Activated gamma-delta T cell (primary cell): ENCODE results near the gene GMPPA.

ENCODE experiments used
- DNase-seq: peaks from one replicate; lab custom pipeline; 2025; lab: John Stamatoyannopoulos, UW
- total RNA-seq, 2 donors: gene quantifications; one replicate each; lab custom pipeline; 2026; lab: John Stamatoyannopoulos, UW

Gene GMPPA
- total RNA-seq = 35.8 to 39.2 reads per million in 2 donors

DNA sequence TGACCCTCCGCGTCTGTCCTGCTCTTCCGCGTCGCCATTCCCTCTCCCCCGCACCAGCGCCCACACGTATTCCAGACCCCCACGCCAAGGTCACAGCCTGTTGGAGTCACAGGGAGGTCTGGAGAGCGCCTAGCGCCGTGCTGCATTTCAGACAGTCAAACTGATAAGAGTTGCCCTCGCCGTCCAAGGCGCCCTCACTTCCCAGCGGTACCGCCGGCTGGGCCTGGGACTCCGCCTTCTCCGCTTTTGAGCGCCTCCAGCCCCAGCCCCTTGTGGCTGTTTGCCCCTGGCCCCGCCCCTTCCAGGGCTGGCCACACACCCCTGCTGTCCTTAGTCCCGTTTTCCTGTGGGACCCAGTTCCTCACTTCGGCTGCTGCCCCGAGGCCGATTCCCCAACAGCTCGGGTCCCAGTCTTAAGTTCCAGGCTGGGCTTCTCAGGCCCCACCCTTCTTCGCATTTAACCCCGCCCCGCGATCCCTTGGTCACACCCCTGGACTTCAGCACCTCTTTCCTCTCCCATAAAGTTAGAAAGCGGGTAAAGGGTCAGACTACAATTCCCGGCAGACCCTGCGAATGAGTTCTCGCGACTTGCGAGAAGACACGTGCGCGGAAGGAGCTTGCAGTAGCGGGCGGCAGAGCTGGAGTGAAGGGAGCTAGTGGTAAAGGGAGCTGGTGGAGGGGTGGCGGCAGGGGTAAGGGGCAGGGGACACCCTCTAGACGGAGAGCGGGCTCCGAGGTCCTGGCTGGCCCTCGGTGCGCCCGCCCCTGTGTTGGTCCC lies at the start of gene GMPPA:
Gene GMPPA, plus strand, starts transcription at position 612 of the 778 bp plus-strand sequence. CDS start 1,085 bp downstream, outside the sequence.
- DNase-seq = peak; percentile 49

DNA sequence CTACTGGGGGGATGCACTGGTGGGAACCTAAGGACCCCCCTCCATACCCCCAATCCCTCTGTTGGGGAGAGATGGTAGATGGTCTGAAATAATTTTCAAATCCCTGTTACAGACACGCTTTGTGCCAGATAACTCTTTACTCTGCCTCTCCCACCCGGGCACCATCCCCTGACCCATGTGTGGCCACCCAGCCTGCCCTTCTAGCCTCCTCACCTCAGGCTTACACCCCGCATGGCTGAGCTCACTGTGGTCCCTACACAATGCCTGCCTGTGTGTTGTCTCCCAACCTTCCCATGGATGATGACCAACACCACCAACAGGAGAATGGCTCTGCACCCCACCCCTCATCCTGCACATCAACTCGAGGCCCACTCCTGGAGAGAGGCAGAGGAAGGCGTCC lies 49.1 kb upstream of the GMPPA start:
- DNase-seq = no peak

DNA sequence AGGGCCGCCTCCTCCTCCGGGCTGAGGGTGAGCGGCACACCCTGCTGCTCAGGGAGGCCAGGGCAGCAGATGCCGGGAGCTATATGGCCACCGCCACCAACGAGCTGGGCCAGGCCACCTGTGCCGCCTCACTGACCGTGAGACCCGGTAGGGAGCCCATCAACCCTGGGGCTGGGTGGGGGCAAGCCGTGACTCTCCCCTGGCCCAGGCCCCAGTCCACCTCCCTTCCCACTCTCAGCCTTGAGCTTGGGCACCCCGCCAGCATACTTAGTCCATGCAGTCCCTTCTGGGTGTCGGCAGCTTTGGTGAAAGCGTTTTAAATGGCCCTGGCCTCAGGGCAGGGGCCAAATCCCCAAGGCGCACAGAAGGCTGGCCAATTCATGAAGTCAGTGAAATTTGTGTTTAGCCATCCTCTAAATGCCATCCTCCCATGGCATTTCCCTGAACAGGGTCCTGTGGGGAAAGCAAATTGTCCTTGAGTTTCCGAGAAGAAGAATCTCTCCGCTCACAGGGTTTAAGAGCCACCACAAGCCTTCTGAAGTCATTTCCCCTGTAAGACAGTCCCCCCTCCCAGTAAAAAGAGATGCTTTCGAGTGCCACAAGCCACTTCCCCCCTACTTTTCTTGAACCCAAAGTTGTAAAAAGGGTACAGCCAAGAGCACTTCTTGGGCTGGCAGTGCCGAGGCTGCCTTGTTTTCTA lies 46.9 kb upstream of the GMPPA start:
- DNase-seq = no peak

DNA sequence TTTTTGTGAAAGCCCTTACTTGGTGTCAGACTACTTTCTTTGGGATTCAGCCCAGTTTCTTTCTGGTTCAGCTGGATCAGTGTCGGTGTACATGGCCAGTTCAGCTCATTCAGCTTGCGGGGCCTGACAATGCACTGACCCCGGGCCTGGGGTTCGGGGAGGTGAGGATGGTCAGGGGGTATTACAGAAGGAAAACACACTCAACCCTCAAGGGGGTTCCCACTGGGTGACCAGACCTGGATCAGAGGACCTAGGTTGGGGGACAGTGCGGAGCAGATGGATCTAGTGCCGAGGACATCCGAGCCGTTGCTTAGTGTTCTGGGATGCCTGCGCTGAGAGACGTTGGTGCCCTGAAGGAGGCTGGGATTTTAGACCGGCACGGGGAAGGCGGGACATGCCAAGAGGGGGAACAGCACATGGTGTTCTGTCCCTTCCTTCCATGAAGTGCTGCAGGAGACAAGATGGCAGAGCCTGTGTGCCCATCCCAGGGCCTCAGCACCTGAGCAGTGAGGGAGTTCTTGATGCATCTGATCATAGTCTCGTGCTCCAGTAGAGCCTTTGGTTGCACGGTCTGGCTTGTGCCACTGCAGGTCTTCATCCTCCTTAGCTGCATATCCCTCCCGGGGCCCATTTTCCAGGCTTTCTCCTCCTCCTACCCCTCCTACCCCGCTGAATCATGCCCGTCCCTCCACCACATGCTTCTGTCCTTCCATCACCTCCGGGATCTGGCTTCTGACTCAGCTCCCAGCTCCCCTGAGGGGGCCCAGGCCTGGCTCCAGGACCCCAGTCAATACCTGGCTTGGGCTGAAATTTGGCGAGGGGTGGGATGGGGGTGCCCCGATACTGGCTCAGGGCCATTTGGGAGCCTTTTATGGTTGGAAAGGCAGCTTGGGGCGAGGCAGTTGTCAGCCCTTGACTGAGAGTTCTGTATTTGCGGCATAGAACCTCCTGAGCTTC lies 46.1 kb upstream of the GMPPA start:
- no peak for DNase-seq

DNA sequence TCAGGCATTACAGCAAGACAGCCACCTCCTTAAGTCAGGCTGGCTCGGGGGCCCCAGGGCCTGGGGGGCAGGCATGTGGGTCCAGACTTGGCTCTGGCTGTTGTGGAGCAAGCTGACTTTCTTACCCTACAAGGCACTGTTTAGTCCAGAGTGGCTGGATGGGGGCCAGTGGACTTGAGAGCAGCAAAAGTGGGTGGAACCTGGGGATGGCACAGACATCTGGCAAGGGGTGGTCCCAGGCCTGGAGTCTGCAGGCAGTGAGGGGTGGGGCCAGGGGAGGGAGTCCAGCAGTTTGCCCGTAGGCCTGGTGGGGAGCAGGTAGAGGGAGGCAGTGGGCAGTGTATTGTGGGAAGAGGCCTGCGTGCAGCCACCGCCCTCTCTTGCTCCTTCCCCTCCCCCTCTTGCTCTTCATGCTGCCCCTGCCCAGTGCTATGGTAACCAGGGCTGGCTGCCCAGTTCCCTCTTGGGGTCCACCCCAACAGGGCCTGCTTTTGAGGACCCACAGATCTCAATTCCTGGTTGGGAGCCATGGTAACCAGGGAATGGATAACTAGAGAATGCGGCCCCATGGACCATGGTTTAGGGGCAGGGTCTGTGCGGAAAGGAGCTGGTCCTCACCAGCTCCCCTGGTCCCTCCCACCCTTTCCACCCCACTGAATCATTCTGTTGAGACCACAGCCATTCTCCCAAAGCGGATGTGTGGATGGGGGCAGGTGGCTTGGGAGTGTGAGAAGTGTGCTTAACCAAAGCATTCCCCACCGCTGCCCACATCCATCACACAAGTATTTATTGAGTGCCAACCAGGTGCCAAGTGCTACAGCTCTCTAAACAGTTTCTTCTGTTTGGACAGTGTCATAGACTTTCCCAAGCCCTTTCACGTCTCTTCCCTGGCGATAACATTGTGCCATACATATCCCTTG lies 44.8 kb upstream of the GMPPA start:
- DNase-seq = no peak

DNA sequence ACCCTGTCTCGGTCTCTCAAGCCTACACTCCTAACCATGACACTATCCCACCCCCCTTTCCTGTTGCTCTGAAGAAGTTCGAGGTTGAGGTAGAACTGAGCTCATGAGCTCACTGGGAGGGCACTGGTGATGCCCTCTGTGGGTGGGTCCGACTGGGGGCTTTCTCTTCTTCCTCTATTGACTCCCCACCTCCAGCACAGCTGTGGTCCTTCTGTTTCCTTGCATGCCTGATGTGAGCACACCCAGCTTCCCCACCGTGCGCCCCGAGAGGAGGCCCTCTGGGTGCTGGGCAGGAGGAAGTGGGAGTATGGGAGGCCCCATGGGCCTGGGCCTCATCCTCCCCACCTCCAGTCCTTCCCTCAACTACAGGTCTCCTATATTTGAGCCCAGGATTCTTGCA lies 43.1 kb upstream of the GMPPA start:
- no peak for DNase-seq

DNA sequence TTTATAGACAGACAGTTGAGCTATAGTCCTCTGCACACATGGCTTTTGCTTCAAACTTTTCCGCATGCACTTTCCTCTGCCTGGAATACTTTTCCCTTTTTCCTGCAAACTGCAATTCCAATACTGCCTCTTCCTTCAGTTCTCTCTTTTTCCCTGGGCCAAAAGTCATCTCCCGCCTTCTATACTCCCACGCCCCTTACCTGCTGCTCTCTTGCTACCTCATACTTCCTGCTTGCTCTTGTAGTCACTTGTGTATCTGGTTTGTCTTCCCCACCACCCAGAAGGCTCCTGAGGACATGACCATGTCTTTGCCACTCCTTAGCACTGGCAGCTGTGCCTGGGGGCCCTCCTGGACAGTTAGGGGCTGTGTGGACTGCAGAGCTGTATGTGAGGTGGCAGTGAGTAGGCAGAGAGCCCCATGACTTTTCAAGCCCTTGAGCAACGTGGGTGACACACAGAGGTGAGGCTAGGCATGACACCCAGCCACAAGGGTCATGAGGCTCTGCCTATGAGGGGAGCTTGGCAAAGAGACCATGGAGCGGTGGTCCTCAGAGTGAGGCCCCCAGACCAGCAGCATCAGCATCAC lies 40.8 kb upstream of the GMPPA start:
- no peak for DNase-seq

DNA sequence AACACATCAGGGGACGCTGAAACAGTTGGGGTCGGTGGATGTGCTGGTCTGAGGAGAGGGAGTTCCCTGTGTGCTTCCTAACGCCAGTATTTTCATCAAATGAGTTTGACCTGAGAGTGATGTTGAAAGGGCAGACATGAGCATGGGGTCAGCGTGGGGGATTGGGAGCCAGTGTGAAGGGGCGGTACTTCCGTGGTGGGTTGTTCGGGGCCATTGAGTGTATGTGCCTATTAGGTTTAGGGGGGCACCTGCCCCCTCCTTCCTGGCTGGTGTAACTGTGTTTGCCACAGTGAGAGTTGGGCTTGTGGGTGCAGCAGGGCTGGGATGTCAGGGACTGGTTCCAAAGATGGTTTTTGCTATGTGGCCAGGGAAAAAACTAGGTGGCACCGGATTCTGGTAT lies 39.7 kb upstream of the GMPPA start:
- DNase-seq = no peak

DNA sequence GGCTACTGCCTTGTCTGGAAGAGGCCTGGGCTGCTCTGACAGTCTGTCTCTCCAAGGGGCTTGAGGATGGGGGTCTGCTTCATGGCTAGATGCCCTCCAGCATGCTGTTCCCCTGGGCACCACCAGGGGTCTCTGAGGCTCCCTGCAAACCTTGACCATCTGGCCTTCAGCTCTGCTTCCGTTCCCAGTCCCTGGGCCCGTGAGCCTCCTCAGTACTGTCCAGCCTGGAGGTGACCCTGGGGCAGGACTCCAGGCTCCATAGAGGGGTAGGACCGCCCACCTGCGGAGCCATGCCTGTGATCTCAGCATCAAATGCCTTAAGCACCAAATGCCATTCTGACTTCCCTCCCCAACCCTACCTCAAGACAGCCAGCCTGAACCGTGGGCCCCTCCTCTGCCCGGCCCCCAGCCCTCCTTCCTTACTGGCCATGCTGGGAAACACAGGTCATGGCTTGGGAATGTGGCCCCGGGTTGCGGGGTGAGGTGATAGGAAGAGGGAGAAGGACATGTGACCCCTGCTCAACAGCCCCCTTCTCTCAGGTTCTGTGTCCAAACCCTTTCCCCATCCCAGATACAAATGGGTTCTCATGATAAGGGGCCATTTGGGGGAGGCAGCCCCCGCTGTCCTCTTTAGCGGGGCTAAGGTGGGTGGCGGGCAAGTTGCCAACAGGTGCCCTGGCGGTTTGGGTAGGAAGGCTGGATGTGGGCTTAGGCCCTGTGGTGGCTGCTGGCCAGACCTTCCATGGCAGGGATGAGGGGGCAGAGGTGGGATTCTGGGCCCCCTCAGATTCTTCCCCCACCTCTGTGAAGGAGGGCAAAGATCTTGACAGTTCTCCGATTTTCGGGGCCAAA lies 39.0 kb upstream of the GMPPA start:
- no peak for DNase-seq

DNA sequence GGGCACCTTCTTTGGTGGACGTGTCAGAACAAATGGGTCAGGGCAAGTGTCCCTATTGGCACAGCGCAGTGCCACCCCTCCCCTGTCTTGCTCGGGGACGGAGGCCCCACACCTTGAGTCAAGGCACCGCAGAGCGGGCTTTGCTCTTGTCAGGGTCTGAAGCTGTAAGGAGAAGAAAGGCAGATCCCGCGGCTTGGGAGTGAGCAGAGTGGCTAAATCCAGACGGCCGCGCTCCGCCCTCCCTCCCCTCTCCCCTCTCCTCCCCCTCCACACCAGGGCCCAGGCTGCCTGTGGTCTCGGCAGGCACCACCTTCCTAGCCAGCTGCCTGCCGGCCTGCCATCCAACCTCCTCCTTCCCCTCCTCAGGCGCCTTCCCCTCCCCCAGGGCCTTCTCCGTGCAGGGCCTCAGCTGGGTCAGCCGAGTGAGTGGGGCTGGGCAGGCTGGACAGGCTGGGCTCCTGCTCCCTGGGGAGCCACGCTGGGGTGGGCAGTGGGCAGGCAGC lies 38.2 kb upstream of the GMPPA start:
- DNase-seq = no peak

DNA sequence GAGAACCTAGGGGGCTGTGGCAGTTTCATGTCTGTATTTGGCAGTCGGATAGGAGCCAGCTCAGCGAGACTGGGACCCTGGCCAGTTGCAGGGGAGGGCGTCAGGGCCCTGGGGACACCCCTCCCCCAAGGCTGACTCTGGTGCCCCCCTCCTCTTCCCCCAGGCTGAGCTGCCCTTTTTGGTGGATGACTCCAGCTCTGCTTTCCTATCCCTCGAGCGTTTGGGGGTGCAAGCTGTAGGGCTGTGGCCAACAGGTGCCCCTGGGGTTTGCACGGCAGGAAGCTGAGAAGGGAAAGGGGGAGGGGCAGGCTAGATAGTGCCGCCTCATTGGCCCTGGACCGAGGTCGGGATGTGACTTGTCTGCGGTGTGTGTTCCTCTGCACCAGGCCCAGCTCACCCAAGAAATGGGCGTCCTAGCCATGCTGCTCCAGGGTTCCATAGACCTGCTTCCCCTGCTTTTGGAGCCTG lies 37.6 kb upstream of the GMPPA start:
- no peak for DNase-seq

DNA sequence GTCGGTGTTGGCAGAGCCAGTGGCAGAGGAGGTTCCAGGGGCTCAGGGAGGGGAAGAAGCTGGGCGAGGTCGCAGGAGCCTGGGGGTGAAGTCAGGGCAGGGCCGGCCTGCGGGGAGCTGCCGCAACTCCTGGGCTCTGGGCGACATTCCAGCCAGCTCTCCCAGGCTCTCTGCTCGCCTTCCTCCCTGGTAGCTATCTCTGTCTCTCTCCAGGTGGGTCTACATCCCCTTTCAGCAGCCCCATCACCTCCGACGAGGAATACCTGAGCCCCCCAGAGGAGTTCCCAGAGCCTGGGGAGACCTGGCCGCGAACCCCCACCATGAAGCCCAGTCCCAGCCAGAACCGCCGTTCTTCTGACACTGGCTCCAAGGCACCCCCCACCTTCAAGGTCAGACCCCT lies 37.0 kb upstream of the GMPPA start:
- DNase-seq = no peak

DNA sequence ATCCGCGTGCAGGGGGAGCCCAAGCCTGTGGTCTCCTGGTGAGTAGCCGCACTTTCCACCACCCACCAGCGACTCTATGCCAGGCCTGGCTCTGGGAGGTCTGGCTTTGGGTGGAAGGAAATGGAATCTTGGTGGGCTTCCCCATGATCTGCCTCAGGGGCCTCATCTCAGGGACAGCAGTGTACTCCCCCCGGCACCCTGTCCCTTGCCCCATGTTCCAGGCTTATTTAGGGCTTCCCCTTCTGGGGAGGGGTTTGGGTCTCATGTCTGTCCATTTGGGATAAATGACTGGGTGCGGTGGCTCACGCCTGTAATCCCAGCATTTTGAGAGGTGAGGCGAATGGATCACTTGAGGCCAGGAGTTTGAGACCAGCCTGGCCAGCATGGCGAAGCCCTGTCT lies 36.3 kb upstream of the GMPPA start:
- DNase-seq = no peak

DNA sequence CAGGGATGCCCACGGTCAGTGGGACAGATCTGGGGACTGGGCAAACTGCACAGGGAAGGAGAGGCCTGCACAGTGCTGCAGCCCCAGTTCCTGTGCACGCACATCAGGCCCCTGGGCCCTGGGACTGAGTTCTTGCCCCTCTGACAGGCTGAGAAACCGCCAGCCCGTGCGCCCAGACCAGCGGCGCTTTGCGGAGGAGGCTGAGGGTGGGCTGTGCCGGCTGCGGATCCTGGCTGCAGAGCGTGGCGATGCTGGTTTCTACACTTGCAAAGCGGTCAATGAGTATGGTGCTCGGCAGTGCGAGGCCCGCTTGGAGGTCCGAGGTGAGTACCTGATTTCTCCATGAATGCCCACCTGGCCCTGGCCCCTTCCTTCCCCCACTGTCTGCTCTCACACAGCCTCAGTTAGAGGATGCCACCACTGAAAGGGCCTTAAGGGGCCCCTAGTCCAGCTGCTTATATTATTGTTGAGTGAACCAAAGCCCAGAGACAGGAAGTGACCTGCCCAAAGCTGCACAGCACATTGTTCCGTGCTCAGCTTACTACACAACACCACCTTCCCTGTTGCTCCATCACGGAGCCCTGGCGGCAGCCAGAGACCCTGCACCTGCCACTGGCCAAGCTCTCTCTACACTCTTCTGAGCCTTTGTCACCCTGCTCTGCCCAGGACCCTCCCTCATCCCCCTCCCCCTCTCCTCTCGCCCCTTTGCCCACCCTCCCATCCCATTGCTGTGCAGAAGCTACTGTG lies 34.2 kb upstream of the GMPPA start:
- DNase-seq = no peak

DNA sequence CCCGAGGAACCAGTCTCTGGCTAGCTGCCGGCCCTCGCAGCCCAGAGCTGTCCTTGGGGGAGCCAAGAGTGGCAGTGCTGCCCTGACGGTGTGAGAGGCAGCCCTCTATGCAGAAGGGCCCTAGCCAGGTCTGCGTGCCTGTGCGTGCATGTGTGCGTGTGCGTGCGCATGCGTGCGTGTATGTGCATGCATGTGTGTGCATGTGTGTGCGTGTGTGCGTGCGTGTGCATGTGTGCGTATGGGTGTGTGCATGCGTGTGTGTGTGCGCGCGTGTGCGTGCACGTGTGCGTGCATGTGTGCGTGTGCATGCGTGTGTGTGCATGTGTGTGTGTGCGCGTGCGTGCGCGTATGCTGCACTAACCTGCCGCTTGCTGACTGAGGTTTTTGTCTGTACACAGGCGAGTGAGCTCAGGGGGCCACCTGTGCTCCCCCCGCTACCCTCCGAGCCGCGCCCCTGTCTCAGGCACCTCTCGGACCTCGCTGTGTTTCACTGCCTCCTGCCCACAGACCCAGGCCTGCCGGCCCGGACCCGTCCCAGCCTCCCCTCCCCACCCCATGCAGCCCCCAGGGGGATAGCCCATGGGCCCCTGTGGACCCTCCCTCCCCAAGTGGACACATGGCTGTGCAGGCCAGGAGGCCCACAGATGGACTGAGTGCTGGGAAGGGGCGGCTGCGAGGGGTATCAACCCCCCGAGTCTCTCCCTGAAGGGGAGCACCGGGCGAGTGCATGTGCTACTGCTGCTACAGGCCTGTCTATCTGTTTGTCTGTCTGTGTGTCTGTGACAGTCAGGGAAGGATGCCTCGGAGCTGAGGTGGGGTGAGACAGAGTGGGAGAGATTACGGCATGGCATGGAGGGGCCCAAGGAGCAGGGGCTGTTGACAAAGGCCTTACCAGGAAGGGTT lies 32.8 kb upstream of the GMPPA start:
- no peak for DNase-seq

DNA sequence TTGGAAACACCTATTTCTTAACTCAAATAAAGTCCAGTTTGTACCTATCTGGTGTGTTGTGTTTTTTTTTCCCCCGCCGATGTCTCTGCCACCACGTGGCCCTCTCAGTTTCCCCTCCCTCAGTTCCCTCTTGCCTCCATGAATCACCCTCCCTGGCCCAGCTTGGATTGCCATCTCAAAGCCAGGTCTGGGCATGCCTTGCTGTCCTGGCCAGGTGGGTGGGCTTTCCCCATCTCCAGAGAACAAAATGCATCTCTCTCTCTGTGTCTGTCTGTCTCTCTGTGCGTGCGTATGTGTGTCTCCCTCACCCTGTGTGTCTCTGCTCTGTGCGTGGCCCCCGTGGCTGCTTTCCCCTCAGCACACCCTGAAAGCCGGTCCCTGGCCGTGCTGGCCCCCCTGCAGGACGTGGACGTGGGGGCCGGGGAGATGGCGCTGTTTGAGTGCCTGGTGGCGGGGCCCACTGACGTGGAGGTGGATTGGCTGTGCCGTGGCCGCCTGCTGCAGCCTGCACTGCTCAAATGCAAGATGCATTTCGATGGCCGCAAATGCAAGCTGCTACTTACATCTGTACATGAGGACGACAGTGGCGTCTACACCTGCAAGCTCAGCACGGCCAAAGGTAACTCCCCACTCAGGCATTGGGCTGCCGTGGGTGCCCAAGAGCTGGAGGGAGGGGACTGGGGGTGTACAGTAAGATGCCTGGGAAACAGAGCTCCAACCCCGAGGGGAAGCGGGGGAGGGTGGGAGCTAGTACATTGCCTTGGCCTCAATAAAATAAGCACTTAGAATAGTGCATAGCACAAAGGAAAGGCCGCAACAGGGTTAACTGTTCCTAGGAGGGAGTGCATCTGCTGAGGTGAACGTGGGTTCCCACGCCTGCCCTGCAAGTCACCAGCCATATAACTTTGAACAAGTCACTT lies 31.6 kb upstream of the GMPPA start:
- DNase-seq = no peak

DNA sequence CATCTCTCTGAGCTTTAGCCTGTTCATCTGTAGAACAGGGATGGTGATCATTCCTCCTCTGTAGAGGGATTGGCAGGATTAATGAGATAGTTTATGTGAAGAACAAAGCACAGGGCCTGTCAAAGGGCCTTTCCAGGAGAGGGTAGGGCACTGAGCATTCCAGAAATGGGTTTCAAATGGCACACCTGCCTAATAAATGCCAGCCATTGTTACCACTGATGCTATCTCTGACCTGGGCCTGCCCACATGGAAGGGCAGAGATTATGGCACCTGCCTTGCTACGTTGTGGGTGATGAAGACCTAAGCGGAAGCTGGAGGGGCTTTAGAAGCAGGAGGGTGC lies 31.0 kb upstream of the GMPPA start:
- no peak for DNase-seq
